Measurements from ENCODE around the gene DDHD1.

GRCh38 chr14:53161758-53162435 lies 8.8 kb upstream of the DDHD1 start:
- TF ChIP-seq CTCF (IDR thresholded peaks at IDR 0.05) (no peak), POLR2AphosphoS5 (IDR thresholded peaks at IDR 0.05) (no peak)

All from prostate gland (tissue), 2 donors.